Ovary (tissue), 3 donors: ENCODE data around the gene WASHC4.
"Not testable (repeated sequence)": the region's sequence is repeated elsewhere in the genome, so short reads cannot be mapped to it uniquely, and the experiment has no call there.

ENCODE experiments used
- CTCF ChIP-seq, 3 donors: fragments of 450-650 bp in 2 of 3; fragments of 200-600 bp in 1 of 3; IDR thresholded peaks; one replicate each; pipeline versions ENCODE4 v1.5.1 to v1.8.0; 2016 to 2022; ENCODE audit warnings: antibody characterized with exemption in 3 of 3, mild to moderate bottlenecking in 1 of 3
- EP300 ChIP-seq: sonication (generic); formaldehyde crosslinking; IDR thresholded peaks from one replicate; pipeline ENCODE4 v1.6.1; 2017; ENCODE audit warnings: antibody characterized with exemption
- POLR2A ChIP-seq: fragments of 450-650 bp; IDR thresholded peaks from one replicate; pipeline ENCODE4 v1.6.1; 2017; ENCODE audit warnings: antibody characterized with exemption, mild to moderate bottlenecking, moderate library complexity
- donor health status: DM: no; HTN: no; CAD: no.

- TF ChIP-seq POLR2A; EP300; CTCF (IDR thresholded peaks at IDR 0.05): not testable (repeated sequence)
These were observed 76.4 kb downstream of the WASHC4 start for GRCh38 chr12:105183976-105184375.
